Spleen (tissue), 11 donors: ENCODE data around the gene ITCH. TPM values are rescaled to one million over a fixed set of nuclear protein-coding genes. Genes with fewer than 3 reads are reported as not detected.

Source experiments
- DNase-seq: peaks from one replicate; pipeline ENCODE4 v3.0.0-alpha.2; 2020
- H3K27ac ChIP-seq, 8 donors: fragments of 200-600 bp; sonication (generic) in 7 of 8; 1 replicate in 4 of 8; 2 replicates in 4 of 8; pipeline versions ENCODE4 v1.5.0 to v1.8.0; 2016 to 2021; ENCODE audit warnings: inconsistent platforms in 4 of 8, mild to moderate bottlenecking in 4 of 8, moderate library complexity in 1 of 8
- H3K27me3 ChIP-seq, 7 donors: fragments of 200-600 bp; sonication (generic) in 6 of 7; replicated peaks in 1 of 7; 1 replicate in 4 of 7; 2 replicates in 3 of 7; pipeline versions ENCODE4 v1.5.0 to v1.8.0; 2016 to 2021; ENCODE audit warnings: inconsistent platforms in 3 of 7, mild to moderate bottlenecking in 1 of 7
- H3K36me3 ChIP-seq, 6 donors: fragments of 200-600 bp; sonication (generic) in 5 of 6; 1 replicate in 4 of 6; 2 replicates in 2 of 6; pipeline versions ENCODE4 v1.5.0 to v1.8.0; 2016 to 2021; ENCODE audit warnings: inconsistent platforms in 2 of 6
- H3K4me1 ChIP-seq, 6 donors: fragments of 200-600 bp; sonication (generic) in 5 of 6; 1 replicate in 3 of 6; 2 replicates in 3 of 6; pipeline versions ENCODE4 v1.5.0 to v1.8.0; 2016 to 2021; ENCODE audit warnings: inconsistent platforms in 3 of 6
- H3K4me3 ChIP-seq, 8 donors: fragments of 200-600 bp; sonication (generic) in 7 of 8; 1 replicate in 4 of 8; 2 replicates in 4 of 8; pipeline versions ENCODE4 v1.5.0 to v1.8.0; 2016 to 2021; ENCODE audit warnings: inconsistent platforms in 4 of 8, mild to moderate bottlenecking in 4 of 8, moderate library complexity in 2 of 8
- H3K9me3 ChIP-seq, 8 donors: fragments of 200-600 bp; sonication (generic) in 7 of 8; 1 replicate in 4 of 8; 2 replicates in 4 of 8; pipeline versions ENCODE4 v1.5.0 to v1.8.0; 2016 to 2021; ENCODE audit warnings: inconsistent platforms in 4 of 8
- CTCF ChIP-seq, 11 experiments: fragments of 200-600 bp in 7 of 11; fragments of 450-650 bp in 4 of 11; sonication (generic) in 4 of 11; IDR thresholded peaks in 8 of 11; conservative IDR thresholded peaks in 3 of 11; 1 replicate in 7 of 11; 2 replicates in 4 of 11; pipeline versions ENCODE4 v1.4.0 to v1.8.0; 2016 to 2021; ENCODE audit warnings: antibody characterized with exemption in 11 of 11, inconsistent platforms in 4 of 11, mild to moderate bottlenecking in 1 of 11
- POLR2A ChIP-seq, 3 donors: fragments of 450-650 bp; IDR thresholded peaks; one replicate each; pipeline ENCODE4 v1.5.1; 2017; ENCODE audit warnings: antibody characterized with exemption in 3 of 3, mild to moderate bottlenecking in 1 of 3
- POLR2AphosphoS5 ChIP-seq, 3 donors: sonication (generic); formaldehyde crosslinking; IDR thresholded peaks; one replicate each; pipeline ENCODE4 v1.5.1; 2017; ENCODE audit warnings: antibody characterized with exemption in 3 of 3
- WGBS, 5 donors: extraction: QIAGEN DNeasy Blood & Tissue Kit in 3 of 5; methylation state at CpG; one replicate each; pipeline versions ENCODE4 v1.1.5 to v1.1.7; 2013 to 2018; 5-methylcytosine and 5-hydroxymethylcytosine counted together
- intact Hi-C: fragments of 100-400 bp; cut with DNase I; formaldehyde crosslinking; loops from one replicate; pipeline ENCODE4 v1.15.0; 2023; ENCODE audit warnings: low total_unique reads
- polyA plus RNA-seq, 3 donors: library from polyadenylated mRNA; stranded (reverse); fragments of 200-250 nt; gene quantifications; one replicate each; pipeline ENCODE4 v1.2.1, GENCODE V29; 2013
- total RNA-seq, 7 donors: library from RNA; depleted of rRNA in 3 of 7; stranded (reverse); fragments of >200 nt in 3 of 7; fragmentation: NEBNext Ultra II Directional in 4 of 7; extraction: Animal tissue kit (Norgen Biotek cat#: 25700) in 4 of 7; gene quantifications; one replicate each; pipeline versions ENCODE4 v1.1.0 to v1.2.1, GENCODE V29; 2016 to 2021
- donor health status: healthy with polysubstance abuse.
- donor health status: DM: no; HTN: no; CAD: no; lungs with moderate emphysema.
- donor health status: DM: no; HTN: no; CAD: no.
- donor health status: Bipolar disorder and iron deficiency.
- donor health status: healthy.
- donor health status: DM: no; HTN: no; CAD: no.
- donor health status: DM: yes; HTN: yes; CAD: no.

ITCH gene
- total and polyA plus RNA-seq, 10 donors: 6.9 to 72.7 (median 61.6) TPM

- Histone ChIP-seq H3K9me3 (no peaks in the 10 kb centered on the region), H3K27me3 (no peaks in the 10 kb centered on the region), H3K36me3 (peaks cover 6 to 99% (median 79%) of the 10 kb centered on the region in 6 donors), H3K4me1 (peaks cover 0 to 23% (median 0%) of the 10 kb centered on the region in 6 donors), H3K4me3 (no peak overlapping the region), H3K27ac (no peak overlapping the region)
- TF ChIP-seq CTCF (IDR thresholded peaks at IDR 0.05 in 8 of 11, conservative IDR thresholded peaks at IDR 0.05 in 3 of 11) (no peak), POLR2AphosphoS5 (IDR thresholded peaks at IDR 0.05) (no peak), POLR2A (IDR thresholded peaks at IDR 0.05) (no peak)
- intact Hi-C loops: no loop called here
- 94 to 98% (median 96%) methylated on average over 13 to 15 of the region's 15 CpGs for WGBS, 5 donors
- peak; percentile 34 for DNase-seq
Measured at GRCh38 chr20:34534391-34535165, 171.5 kb downstream of the ITCH start.

- Histone ChIP-seq H3K4me3 (no peak overlapping the region), H3K9me3 (no peaks in the 10 kb centered on the region), H3K4me1 (peaks cover 0 to 28% (median 3%) of the 10 kb centered on the region in 6 donors), H3K27me3 (no peaks in the 10 kb centered on the region), H3K36me3 (peaks cover 6 to 99% (median 78%) of the 10 kb centered on the region in 6 donors), H3K27ac (no peak overlapping the region)
- 93 to 96% (median 94%) methylated on average over 15 of the region's 15 CpGs for WGBS, 5 donors
- TF ChIP-seq CTCF (IDR thresholded peaks at IDR 0.05 in 8 of 11, conservative IDR thresholded peaks at IDR 0.05 in 3 of 11): no peak
- peak in 1 of 3 donors; percentile 15 for TF ChIP-seq POLR2AphosphoS5 (IDR thresholded peaks at IDR 0.05)
- intact Hi-C loops: no loop called here
- peak; percentile 58 for DNase-seq
Measured at GRCh38 chr20:34535301-34535840, 172.3 kb downstream of the ITCH start.

- Histone ChIP-seq H3K4me3 (no peak overlapping the region), H3K9me3 (no peaks in the 10 kb centered on the region), H3K27me3 (no peaks in the 10 kb centered on the region), H3K4me1 (peaks cover 0 to 28% (median 8%) of the 10 kb centered on the region in 6 donors), H3K27ac (no peak overlapping the region), H3K36me3 (peaks cover 6 to 99% (median 82%) of the 10 kb centered on the region in 6 donors)
- no peak for DNase-seq
- WGBS, 5 donors: 78 to 100% (median 98%) methylated on average over 2 of the region's 2 CpGs
- TF ChIP-seq POLR2A (IDR thresholded peaks at IDR 0.05) (no peak), POLR2AphosphoS5 (IDR thresholded peaks at IDR 0.05) (no peak), CTCF (IDR thresholded peaks at IDR 0.05 in 8 of 11, conservative IDR thresholded peaks at IDR 0.05 in 3 of 11) (no peak)
- intact Hi-C loops: no loop called here
Measured at GRCh38 chr20:34535857-34536256, 172.8 kb downstream of the ITCH start.

GRCh38 chr20:34536798-34537394 is 173.8 kb downstream of the ITCH start:
- peak; percentile 84 for DNase-seq
- 73 to 93% (median 76%) methylated on average over 8 to 10 of the region's 10 CpGs for WGBS, 5 donors
- intact Hi-C loops: no loop called here

More at GRCh38 chr20:34536798-34537394, 173.8 kb downstream of the ITCH start:
- Histone ChIP-seq H3K9me3 (no peaks in the 10 kb centered on the region), H3K27ac (no peak overlapping the region), H3K27me3 (no peaks in the 10 kb centered on the region), H3K4me1 (peaks cover 6 to 31% (median 17%) of the 10 kb centered on the region in 6 donors), H3K4me3 (no peak overlapping the region), H3K36me3 (peaks cover 6 to 99% (median 78%) of the 10 kb centered on the region in 6 donors)
- TF ChIP-seq CTCF (IDR thresholded peaks at IDR 0.05 in 8 of 11, conservative IDR thresholded peaks at IDR 0.05 in 3 of 11) (peak in 8 of 11 experiments; percentile 14 to 47 (median 36)), POLR2AphosphoS5 (IDR thresholded peaks at IDR 0.05) (peak in 2 of 3 donors; percentile 7 to 42), POLR2A (IDR thresholded peaks at IDR 0.05) (no peak)
